Lower leg skin (tissue), 4 donors: ENCODE measurements around the gene RTN3. TPM values are rescaled to one million over a fixed set of nuclear protein-coding genes. Genes with fewer than 3 reads are reported as not detected.

Experiments used
- DNase-seq, 2 donors: peaks; one replicate each; pipeline ENCODE4 v3.0.0-alpha.2; 2019; ENCODE audit warnings: low spot score in 2 of 2
- H3K4me3 ChIP-seq: fragments of 200-600 bp; sonication (generic); 2 replicates; pipeline ENCODE4 v1.5.1; 2017; ENCODE audit warnings: mild to moderate bottlenecking, low read depth; ENCODE audit not compliant: poor library complexity, severe bottlenecking
- POLR2A ChIP-seq, 2 donors: fragments of 450-650 bp; IDR thresholded peaks; one replicate each; pipeline ENCODE4 v1.6.1; 2016 to 2017; ENCODE audit warnings: antibody characterized with exemption in 2 of 2, mild to moderate bottlenecking in 1 of 2, moderate library complexity in 1 of 2
- WGBS, 2 donors: methylation state at CpG; one replicate each; pipeline ENCODE4 v1.1.5; 2018; 5-methylcytosine and 5-hydroxymethylcytosine counted together
- intact Hi-C: fragments of 100-400 bp; cut with DNase I; formaldehyde crosslinking; loops from one replicate; pipeline ENCODE4 v1.15.0; 2023; ENCODE audit warnings: low total_unique reads
- total RNA-seq, 4 donors: library from RNA; depleted of rRNA; stranded (reverse); fragments of >200 nt; gene quantifications; one replicate each; pipeline ENCODE4 v1.1.0, GENCODE V29; 2016
- TF ChIP-seq, protein P1 (sequence below), 3 donors: fragments of 450-650 bp; IDR thresholded peaks; one replicate each; pipeline ENCODE4 v1.5.1; 2016; ENCODE audit warnings: antibody characterized with exemption in 3 of 3, mild to moderate bottlenecking in 3 of 3, moderate library complexity in 2 of 3

RTN3 gene
- total RNA-seq, 4 donors from 2014 or later = 124 to 192 (median 148) TPM

DNA sequence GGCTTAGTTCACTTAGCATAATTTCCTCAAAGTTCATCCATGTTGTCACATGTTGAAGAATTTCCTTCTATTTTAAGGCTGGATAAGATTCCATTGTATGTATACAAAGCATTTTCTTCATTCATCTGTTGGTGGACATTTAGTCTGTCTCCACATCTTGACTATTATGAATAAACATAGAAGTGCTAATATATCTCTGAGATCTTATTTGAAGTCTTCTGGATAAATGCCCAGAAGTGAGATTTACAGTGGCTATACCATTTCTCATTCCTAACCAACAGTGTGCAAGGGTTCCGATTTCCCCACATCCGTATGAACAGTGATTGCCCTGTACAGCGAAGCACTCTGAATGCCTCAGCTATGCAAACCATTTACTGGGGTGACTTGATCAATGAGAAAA lies 93.9 kb downstream of the RTN3 start:
- H3K4me3 ChIP-seq = no peak overlapping the region
- WGBS, 2 donors = 59 to 82% methylated on average over 3 of the region's 3 CpGs
- DNase-seq = no peak
- intact Hi-C loops = no loop called here
- TF ChIP-seq, protein P1, sequence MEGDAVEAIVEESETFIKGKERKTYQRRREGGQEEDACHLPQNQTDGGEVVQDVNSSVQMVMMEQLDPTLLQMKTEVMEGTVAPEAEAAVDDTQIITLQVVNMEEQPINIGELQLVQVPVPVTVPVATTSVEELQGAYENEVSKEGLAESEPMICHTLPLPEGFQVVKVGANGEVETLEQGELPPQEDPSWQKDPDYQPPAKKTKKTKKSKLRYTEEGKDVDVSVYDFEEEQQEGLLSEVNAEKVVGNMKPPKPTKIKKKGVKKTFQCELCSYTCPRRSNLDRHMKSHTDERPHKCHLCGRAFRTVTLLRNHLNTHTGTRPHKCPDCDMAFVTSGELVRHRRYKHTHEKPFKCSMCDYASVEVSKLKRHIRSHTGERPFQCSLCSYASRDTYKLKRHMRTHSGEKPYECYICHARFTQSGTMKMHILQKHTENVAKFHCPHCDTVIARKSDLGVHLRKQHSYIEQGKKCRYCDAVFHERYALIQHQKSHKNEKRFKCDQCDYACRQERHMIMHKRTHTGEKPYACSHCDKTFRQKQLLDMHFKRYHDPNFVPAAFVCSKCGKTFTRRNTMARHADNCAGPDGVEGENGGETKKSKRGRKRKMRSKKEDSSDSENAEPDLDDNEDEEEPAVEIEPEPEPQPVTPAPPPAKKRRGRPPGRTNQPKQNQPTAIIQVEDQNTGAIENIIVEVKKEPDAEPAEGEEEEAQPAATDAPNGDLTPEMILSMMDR (IDR thresholded peaks at IDR 0.05) = no peak
- no peak for TF ChIP-seq POLR2A (IDR thresholded peaks at IDR 0.05)

DNA sequence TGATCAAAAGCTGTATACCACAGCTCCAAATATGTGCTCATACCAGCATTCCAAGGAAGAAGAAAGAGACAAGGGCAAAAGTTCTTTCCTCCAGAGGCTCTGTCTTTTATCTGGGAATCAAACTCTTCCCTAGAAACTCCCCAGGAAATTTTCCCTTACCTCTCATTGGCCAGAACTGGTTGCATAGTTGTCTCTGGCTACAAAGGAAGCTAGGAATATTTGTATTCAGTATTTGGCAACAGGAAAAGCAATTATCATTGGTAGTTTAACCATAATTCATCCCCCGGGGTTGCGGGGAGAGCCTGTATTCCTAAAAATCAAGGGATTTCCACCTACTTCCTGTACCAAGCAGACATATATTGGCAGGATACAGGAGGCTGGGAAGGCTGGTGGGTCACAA lies 97.7 kb downstream of the RTN3 start:
- WGBS, 2 donors = 53 to 66% methylated on average over 2 of the region's 2 CpGs
- DNase-seq = no peak
- intact Hi-C loops = no loop called here
- H3K4me3 ChIP-seq = no peak overlapping the region
- no peak for TF ChIP-seq POLR2A (IDR thresholded peaks at IDR 0.05)
- TF ChIP-seq, protein P1 (IDR thresholded peaks at IDR 0.05) = no peak

DNA sequence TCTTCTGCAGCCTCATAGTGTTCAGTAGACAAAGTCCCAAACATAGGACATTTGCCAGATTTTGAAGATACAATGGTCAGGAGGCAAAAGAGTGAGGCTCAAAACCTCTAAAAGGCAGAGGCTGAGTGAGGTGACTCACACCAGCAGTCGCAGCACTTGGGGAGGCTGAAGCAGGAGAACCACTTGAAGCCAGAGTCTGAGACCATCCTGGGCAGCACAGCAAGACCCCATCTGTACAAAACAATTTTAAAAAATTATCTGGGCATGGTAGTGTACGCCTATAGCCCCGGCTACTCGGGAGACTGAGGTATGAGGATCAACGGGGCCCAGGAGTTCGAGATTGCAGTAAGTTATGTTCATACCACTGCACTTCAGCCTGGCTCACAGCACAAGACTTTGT lies 101.4 kb downstream of the RTN3 start:
- WGBS, 2 donors = 95 to 97% methylated on average over 6 of the region's 6 CpGs
- no peak for DNase-seq
- intact Hi-C loops = no loop called here
- TF ChIP-seq, protein P1 (IDR thresholded peaks at IDR 0.05) = no peak
- TF ChIP-seq POLR2A (IDR thresholded peaks at IDR 0.05) = no peak
- H3K4me3 ChIP-seq = no peak overlapping the region

DNA sequence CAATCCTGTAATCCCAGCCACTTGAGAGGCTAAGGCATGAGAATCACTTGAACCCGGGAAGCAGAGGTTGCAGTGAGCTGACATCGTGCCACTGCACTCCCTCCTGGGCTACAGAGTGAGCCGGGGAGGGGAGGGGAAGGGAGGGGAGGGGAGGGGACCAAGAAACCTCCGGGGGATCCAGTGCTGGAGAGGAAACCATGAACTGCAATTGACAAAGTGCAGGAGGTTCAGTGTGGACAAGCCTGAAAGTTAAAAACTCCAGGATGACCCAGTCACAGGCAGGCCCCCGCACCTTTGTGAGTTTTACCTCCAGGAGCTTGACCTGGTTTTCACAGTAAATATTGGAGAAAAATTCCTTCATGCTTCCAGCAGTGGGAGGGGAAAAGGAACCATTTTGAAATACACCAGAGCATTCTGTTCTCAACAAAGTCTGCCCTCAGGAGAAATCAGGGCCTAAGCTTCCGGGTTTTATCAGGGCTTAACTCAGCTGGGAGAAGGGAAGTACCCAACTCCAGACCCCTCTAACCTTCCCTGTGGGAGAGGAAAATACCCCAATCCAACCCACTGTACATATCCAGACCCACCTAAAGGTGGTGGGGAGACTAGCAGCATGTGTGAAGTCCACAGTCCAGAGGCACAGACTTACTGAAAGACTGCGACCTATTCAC lies 102.8 kb downstream of the RTN3 start:
- 41 to 45% methylated on average over 7 of the region's 7 CpGs for WGBS, 2 donors
- H3K4me3 ChIP-seq = no peak overlapping the region
- no peak for DNase-seq
- TF ChIP-seq POLR2A (IDR thresholded peaks at IDR 0.05) = no peak
- TF ChIP-seq, protein P1 (IDR thresholded peaks at IDR 0.05) = no peak
- intact Hi-C loops = no loop called here

DNA sequence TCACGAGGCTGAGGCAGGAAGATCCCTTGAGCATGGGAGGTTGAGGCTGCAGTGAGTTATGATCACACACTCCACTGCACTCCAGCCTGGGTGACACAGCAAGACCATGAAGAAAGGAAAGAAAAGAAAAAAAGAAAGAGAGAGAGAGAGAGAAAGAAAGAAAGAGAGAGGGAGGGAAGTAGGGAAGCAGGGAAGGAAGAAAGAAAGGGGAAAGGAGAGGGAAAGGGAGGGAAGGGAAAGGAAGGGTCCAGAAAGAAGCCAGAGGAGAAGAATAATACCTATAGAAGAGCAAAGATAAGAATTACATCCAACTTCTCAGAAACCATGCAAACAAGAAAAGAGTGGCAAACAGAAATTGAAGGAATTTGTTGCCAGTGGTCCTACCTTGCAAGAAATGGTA lies 104.5 kb downstream of the RTN3 start:
- intact Hi-C loops = no loop called here
- H3K4me3 ChIP-seq = no peak overlapping the region
- DNase-seq = no peak
- 83 to 86% methylated on average over 1 of the region's 1 CpG for WGBS, 2 donors
- TF ChIP-seq, protein P1 (IDR thresholded peaks at IDR 0.05) = no peak
- TF ChIP-seq POLR2A (IDR thresholded peaks at IDR 0.05) = no peak
